HepG2 (cell line): ENCODE measurements around the gene ECSCR. TPM values are rescaled to one million over a fixed set of nuclear protein-coding genes. Genes with fewer than 3 reads are reported as not detected.

Experiments used
- ATAC-seq: fragments of 200-7000 bp; cut with Tn5 transposase; 3 replicates; pipeline ENCODE4 v1.9.1; 2020; ENCODE audit warnings: mild to moderate bottlenecking, moderate library complexity
- BruUV-seq: library from RNA; stranded (reverse); fragments of 400-500 nt; replicated peaks from 2 replicates; lab custom pipeline; 2021; lab: Mats Ljungman, UMichigan
- CTCF ChIA-PET: fragments of 300-600 bp; formaldehyde crosslinking; extraction: SDS; loops from one replicate; lab custom pipeline; 2021; ENCODE audit warnings: low total read pairs, inconsistent platforms, low intra/inter-chr PET ratio; lab: Yijun Ruan, JAX
- POLR2A ChIA-PET: fragments of 350-600 bp; sonication (Branson Sonifier 250); formaldehyde crosslinking; loops from one replicate; lab custom pipeline; 2020; ENCODE audit warnings: antibody characterized with exemption, inconsistent platforms; lab: Yijun Ruan, JAX
- DNase-seq: peaks from one replicate; pipeline ENCODE4 v3.0.0-alpha.2; 2015; ENCODE audit warnings: low spot score
- FAIRE-seq: peaks from 3 replicates; lab custom pipeline; 2011; peaks lifted over from hg19 to GRCh38; lab: Jason Lieb, UNC
- H2AFZ ChIP-seq: one replicate; pipeline ENCODE4 v1.6.1; 2011; ENCODE audit warnings: low read length, inconsistent platforms
- H3K27ac ChIP-seq: fragments of 300-600 bp; 3 replicates; pipeline ENCODE4 v1.8.0; 2011; ENCODE audit warnings: mixed run types, mild to moderate bottlenecking, mixed read lengths, low read length, inconsistent platforms; ENCODE audit not compliant: insufficient read depth; ENCODE audit errors: extremely low read length
- H3K27me3 ChIP-seq, 2 experiments: fragments of 200-600 bp in 1 of 2; 2 replicates in 1 of 2; 3 replicates in 1 of 2; pipeline versions ENCODE4 v1.6.0 to v1.8.0; 2011; ENCODE audit warnings: low read length in 2 of 2, mild to moderate bottlenecking in 2 of 2, moderate library complexity in 2 of 2, inconsistent platforms in 1 of 2; ENCODE audit not compliant: insufficient read depth in 2 of 2, control insufficient read depth in 1 of 2
- H3K36me3 ChIP-seq, 2 experiments: fragments of 200-600 bp in 1 of 2; replicated peaks in 1 of 2; 2 replicates in 1 of 2; 3 replicates in 1 of 2; pipeline versions ENCODE4 v1.5.1 to v1.8.0; 2011; ENCODE audit warnings: low read length in 2 of 2, inconsistent platforms in 1 of 2; ENCODE audit not compliant: insufficient read depth in 2 of 2, control insufficient read depth in 1 of 2
- H3K4me1 ChIP-seq: 2 replicates; pipeline ENCODE4 v1.5.1; 2012; ENCODE audit warnings: low read length, inconsistent platforms; ENCODE audit not compliant: insufficient read depth
- H3K4me2 ChIP-seq: 2 replicates; pipeline ENCODE4 v1.6.0; 2011; ENCODE audit warnings: low read depth, low read length, inconsistent platforms
- H3K4me3 ChIP-seq, 3 experiments: fragments of 200-600 bp in 1 of 3; sonication (generic), shearing (Covaris generic) in 1 of 3; replicated peaks in 1 of 3; 2 replicates each; pipeline ENCODE4 v1.5.1; 2011 to 2016; ENCODE audit warnings: low read length in 3 of 3, inconsistent platforms in 2 of 3, low read depth in 2 of 3, mild to moderate bottlenecking in 2 of 3, control low read depth in 1 of 3, mixed read lengths in 1 of 3; ENCODE audit not compliant: insufficient read depth in 1 of 3
- H3K79me2 ChIP-seq: one replicate; pipeline ENCODE4 v1.6.1; 2011; ENCODE audit warnings: low read length, inconsistent platforms; ENCODE audit not compliant: insufficient read depth
- H3K9ac ChIP-seq: 2 replicates; pipeline ENCODE4 v1.6.0; 2011; ENCODE audit warnings: mild to moderate bottlenecking, low read depth, low read length, inconsistent platforms; ENCODE audit not compliant: insufficient read depth
- H3K9me3 ChIP-seq: 2 replicates; pipeline ENCODE4 v1.5.1; 2012; ENCODE audit warnings: mild to moderate bottlenecking, low read length
- H4K20me1 ChIP-seq: 2 replicates; pipeline ENCODE4 v1.6.0; 2011; ENCODE audit warnings: inconsistent platforms, mild to moderate bottlenecking, low read length, moderate library complexity; ENCODE audit not compliant: insufficient read depth
- BHLHE40 ChIP-seq: IDR thresholded peaks from 2 replicates; pipeline ENCODE4 v1.6.1; 2011; ENCODE audit warnings: low read length, improper control_type of control experiment
- CREM ChIP-seq, 2 experiments: sonication (generic) in 1 of 2; formaldehyde crosslinking in 1 of 2; IDR thresholded peaks; 2 replicates each; pipeline versions ENCODE4 v1.4.0 to v1.6.1; 2016 to 2020; ENCODE audit warnings: antibody characterized with exemption in 1 of 2, mild to moderate bottlenecking in 1 of 2, missing genetic modification reagents in 1 of 2
- HNF4A ChIP-seq: sonication (generic); formaldehyde crosslinking; IDR thresholded peaks from 2 replicates; pipeline ENCODE4 v1.4.0; 2020; ENCODE audit warnings: missing genetic modification reagents
- JUN ChIP-seq: sonication (generic); formaldehyde crosslinking; IDR thresholded peaks from 2 replicates; pipeline ENCODE4 v1.4.0; 2020; ENCODE audit warnings: mild to moderate bottlenecking, missing genetic modification reagents
- KLF9 ChIP-seq: IDR thresholded peaks from 2 replicates; pipeline ENCODE4 v1.6.1; 2016; ENCODE audit warnings: low read depth
- SIX1 ChIP-seq: sonication (generic); formaldehyde crosslinking; IDR thresholded peaks from 2 replicates; pipeline ENCODE4 v1.4.0; 2020; ENCODE audit warnings: missing genetic modification reagents, borderline replicate concordance
- TSC22D2 ChIP-seq: sonication (generic); formaldehyde crosslinking; IDR thresholded peaks from 2 replicates; pipeline ENCODE4 v1.5.1; 2020; ENCODE audit warnings: missing genetic modification reagents, mild to moderate bottlenecking, borderline replicate concordance
- YEATS4 ChIP-seq: sonication (generic); formaldehyde crosslinking; IDR thresholded peaks from 2 replicates; pipeline ENCODE4 v1.4.0; 2020; ENCODE audit warnings: missing genetic modification reagents, borderline replicate concordance
- ZBTB21 ChIP-seq: sonication (generic); formaldehyde crosslinking; IDR thresholded peaks from 2 replicates; pipeline ENCODE4 v1.4.0; 2020; ENCODE audit warnings: missing genetic modification reagents
- ZFYVE20 ChIP-seq: sonication (generic); formaldehyde crosslinking; IDR thresholded peaks from 2 replicates; pipeline ENCODE4 v1.8.0; 2023; ENCODE audit warnings: low read depth, mild to moderate bottlenecking, moderate library complexity, missing genetic modification reagents, borderline replicate concordance
- ZKSCAN5 ChIP-seq: sonication (generic); formaldehyde crosslinking; IDR thresholded peaks from 2 replicates; pipeline ENCODE4 v1.5.1; 2020; ENCODE audit warnings: mild to moderate bottlenecking, missing genetic modification reagents
- ZMYM4 ChIP-seq: sonication (generic); formaldehyde crosslinking; IDR thresholded peaks from 2 replicates; pipeline ENCODE4 v1.8.1; 2023; ENCODE audit warnings: mild to moderate bottlenecking, missing genetic modification reagents
- ZNF558 ChIP-seq: sonication (generic); formaldehyde crosslinking; IDR thresholded peaks from 2 replicates; pipeline ENCODE4 v1.9.0; 2022; ENCODE audit warnings: mild to moderate bottlenecking, missing genetic modification reagents, borderline replicate concordance
- ZNF720 ChIP-seq: sonication (generic); formaldehyde crosslinking; IDR thresholded peaks from 2 replicates; pipeline ENCODE4 v1.4.0; 2020; ENCODE audit warnings: missing genetic modification reagents
- ZNF775 ChIP-seq: sonication (generic); formaldehyde crosslinking; IDR thresholded peaks from 2 replicates; pipeline ENCODE4 v1.4.0; 2020; ENCODE audit warnings: missing genetic modification reagents, mild to moderate bottlenecking, moderate library complexity, borderline replicate concordance
- WGBS: methylation state at CpG from one replicate; pipeline ENCODE4 v1.1.6; 2017; ENCODE audit warnings: low lambda C conversion rate; 5-methylcytosine and 5-hydroxymethylcytosine counted together
- in situ Hi-C: cut with HindIII; loops from 2 replicates; pipeline ENCODE4 v1.10.0; 2017; ENCODE audit warnings: low pct_unique_long_range_greater_than_20kb; ENCODE audit not compliant: extremely low pct_ligation_motif_present
- intact Hi-C: fragments of 100-400 bp; cut with micrococcal nuclease; formaldehyde crosslinking; loops from one replicate; pipeline ENCODE4 v1.10.0; 2022; ENCODE audit not compliant: unreplicated experiment
- polyA plus RNA-seq, 8 experiments: library from polyadenylated mRNA; depleted of rRNA in 3 of 8; stranded (reverse) in 7 of 8; unstranded in 1 of 8; fragments of >200 nt; fragmentation: Illumina TruSeq in 4 of 8; extraction: Trizol in 4 of 8; gene quantifications; 2 replicates each; pipeline versions ENCODE4 v1.2.1 to v1.2.3, GENCODE V29; 2011 to 2016; ENCODE audit warnings: low read depth in 4 of 8, missing spikeins in 1 of 8, mixed read lengths in 1 of 8; ENCODE audit not compliant: insufficient read depth in 1 of 8
- total RNA-seq, 5 experiments: library from RNA; depleted of rRNA; stranded (reverse); fragments of >200 nt; fragmentation: Illumina TruSeq; extraction: Trizol; gene quantifications; 2 replicates each; pipeline ENCODE4 v1.2.3, GENCODE V29; 2016; ENCODE audit warnings: low read depth in 1 of 5
- TF ChIP-seq, protein P1 (sequence below): IDR thresholded peaks from 2 replicates; pipeline ENCODE4 v1.6.1; 2016; ENCODE audit warnings: missing compliant biosample characterization, missing genetic modification reagents, borderline replicate concordance
- TF ChIP-seq, protein P2 (sequence below): sonication (generic); formaldehyde crosslinking; IDR thresholded peaks from 2 replicates; pipeline ENCODE4 v1.4.0; 2020; ENCODE audit warnings: missing genetic modification reagents
- TF ChIP-seq, protein P3 (sequence below), 2 experiments: sonication (generic) in 1 of 2; formaldehyde crosslinking in 1 of 2; IDR thresholded peaks; 2 replicates each; pipeline versions ENCODE4 v1.5.1 to v1.6.1; 2011 to 2020; ENCODE audit warnings: borderline replicate concordance in 1 of 2, low read depth in 1 of 2, low read length in 1 of 2, mild to moderate bottlenecking in 1 of 2, missing genetic modification reagents in 1 of 2, moderate library complexity in 1 of 2

The ECSCR gene
- total and polyA plus RNA-seq, 2 of the 13 experiments (the other 11 are each of a cell fraction or from before 2014, with no cell fraction given), result 0.18 TPM; not detected in 1

DNA sequence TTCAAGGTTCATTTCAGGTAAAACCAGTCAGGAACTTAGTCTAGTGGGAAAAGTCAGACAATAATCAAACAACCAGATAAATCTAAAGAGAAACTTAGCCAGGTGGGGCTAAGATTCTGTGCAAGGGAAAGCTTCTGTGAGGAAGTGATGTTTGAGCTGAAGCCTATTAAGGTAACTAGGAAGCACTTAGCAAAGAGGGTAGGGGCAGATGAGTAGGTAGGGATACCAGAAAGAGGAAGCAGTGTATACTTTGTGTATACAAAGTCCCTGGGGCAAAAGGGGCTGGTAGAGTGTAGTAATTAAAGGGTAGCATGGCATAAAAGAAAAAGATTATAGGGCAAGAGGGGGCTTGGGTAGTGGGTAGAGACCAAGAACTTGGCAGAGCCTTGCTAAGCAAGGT is 55.0 kb downstream of the ECSCR start (continued):
- TF ChIP-seq, protein P1, sequence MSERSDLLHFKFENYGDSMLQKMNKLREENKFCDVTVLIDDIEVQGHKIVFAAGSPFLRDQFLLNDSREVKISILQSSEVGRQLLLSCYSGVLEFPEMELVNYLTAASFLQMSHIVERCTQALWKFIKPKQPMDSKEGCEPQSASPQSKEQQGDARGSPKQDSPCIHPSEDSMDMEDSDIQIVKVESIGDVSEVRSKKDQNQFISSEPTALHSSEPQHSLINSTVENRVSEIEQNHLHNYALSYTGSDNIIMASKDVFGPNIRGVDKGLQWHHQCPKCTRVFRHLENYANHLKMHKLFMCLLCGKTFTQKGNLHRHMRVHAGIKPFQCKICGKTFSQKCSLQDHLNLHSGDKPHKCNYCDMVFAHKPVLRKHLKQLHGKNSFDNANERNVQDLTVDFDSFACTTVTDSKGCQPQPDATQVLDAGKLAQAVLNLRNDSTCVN (CRISPR knock-in tag), result no peak
- TF ChIP-seq ZBTB21 (CRISPR knock-in tag), result no peak
- no peak for TF ChIP-seq ZNF775 (CRISPR knock-in tag)
- no peak for TF ChIP-seq ZKSCAN5
- TF ChIP-seq CREM (IDR thresholded peaks at IDR 0.05), result no peak
- no peak for TF ChIP-seq CREM (CRISPR knock-in tag; IDR thresholded peaks at IDR 0.05)
- no peak for TF ChIP-seq KLF9 (CRISPR knock-in tag)
- no peak for TF ChIP-seq YEATS4 (CRISPR knock-in tag)
- TF ChIP-seq, all 625 proteins: peak for 0

GRCh38 chr5:139406963-139407362 is 55.6 kb downstream of the ECSCR start:
- H3K36me3 ChIP-seq, result no peaks in the 10 kb centered on the region
- peak overlapping the region in 1 of 3 experiments; percentile 14; a peak in 1 of 6 replicates for H3K4me3 ChIP-seq
- H3K9me3 ChIP-seq, result no peaks in the 10 kb centered on the region
- no peak overlapping the region for H3K9ac ChIP-seq
- in situ Hi-C loops, result no loop called here
- 0% methylated on average over 2 of the region's 2 CpGs for WGBS
- intact Hi-C loops, result no loop called here
- H4K20me1 ChIP-seq, result no peaks in the 10 kb centered on the region; the same call in 1 of the 2 replicates
- H3K27ac ChIP-seq, result peak overlapping the region; percentile 27
- no peaks in the 10 kb centered on the region for H3K27me3 ChIP-seq
- FAIRE-seq (peak; percentile 57), ATAC-seq (peak; percentile 12; the same call in 1 of the 3 replicates), DNase-seq (no peak)
- H3K4me1 ChIP-seq, result peaks cover 52% of the 10 kb centered on the region
- ChIA-PET CTCF (no interaction called here), POLR2A (interaction anchor here (1.0 to 2.6 kb wide), 6 partner anchors 19 to 154 kb away, joined by 4 to 16 read pairs (median 6); partner anchors contain the start of genes DNAJC18, PAIP2 and UBE2D2)
- BruUV-seq, result no TSS peak
- H3K4me2 ChIP-seq, result peak overlapping the region; percentile 68
- peaks cover 2% of the 10 kb centered on the region for H3K79me2 ChIP-seq
- H2AFZ ChIP-seq, result no peak overlapping the region
- TF ChIP-seq, protein P2, sequence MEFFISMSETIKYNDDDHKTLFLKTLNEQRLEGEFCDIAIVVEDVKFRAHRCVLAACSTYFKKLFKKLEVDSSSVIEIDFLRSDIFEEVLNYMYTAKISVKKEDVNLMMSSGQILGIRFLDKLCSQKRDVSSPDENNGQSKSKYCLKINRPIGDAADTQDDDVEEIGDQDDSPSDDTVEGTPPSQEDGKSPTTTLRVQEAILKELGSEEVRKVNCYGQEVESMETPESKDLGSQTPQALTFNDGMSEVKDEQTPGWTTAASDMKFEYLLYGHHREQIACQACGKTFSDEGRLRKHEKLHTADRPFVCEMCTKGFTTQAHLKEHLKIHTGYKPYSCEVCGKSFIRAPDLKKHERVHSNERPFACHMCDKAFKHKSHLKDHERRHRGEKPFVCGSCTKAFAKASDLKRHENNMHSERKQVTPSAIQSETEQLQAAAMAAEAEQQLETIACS (CRISPR knock-in tag), result no peak
- TF ChIP-seq HNF4A (CRISPR knock-in tag) (peak; percentile 66), SIX1 (CRISPR knock-in tag) (no peak), JUN (CRISPR knock-in tag) (no peak), ZNF558 (CRISPR knock-in tag) (no peak), TSC22D2 (CRISPR knock-in tag) (no peak), BHLHE40 (peak; percentile 93), ZNF720 (CRISPR knock-in tag) (no peak), ZMYM4 (CRISPR knock-in tag) (peak; percentile 48; the same call in 1 of the 2 replicates), ZFYVE20 (no peak)
- TF ChIP-seq, protein P3, sequence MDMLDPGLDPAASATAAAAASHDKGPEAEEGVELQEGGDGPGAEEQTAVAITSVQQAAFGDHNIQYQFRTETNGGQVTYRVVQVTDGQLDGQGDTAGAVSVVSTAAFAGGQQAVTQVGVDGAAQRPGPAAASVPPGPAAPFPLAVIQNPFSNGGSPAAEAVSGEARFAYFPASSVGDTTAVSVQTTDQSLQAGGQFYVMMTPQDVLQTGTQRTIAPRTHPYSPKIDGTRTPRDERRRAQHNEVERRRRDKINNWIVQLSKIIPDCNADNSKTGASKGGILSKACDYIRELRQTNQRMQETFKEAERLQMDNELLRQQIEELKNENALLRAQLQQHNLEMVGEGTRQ (IDR thresholded peaks at IDR 0.05; ENCODE audit: low read depth, low read length), result peak; percentile 69
- TF ChIP-seq, protein P3 (CRISPR knock-in tag; IDR thresholded peaks at IDR 0.05; ENCODE audit: borderline replicate concordance), result peak; percentile 92; the same call in 1 of the 2 replicates
